Spleen (tissue), 7 donors: ENCODE data around the gene TGFA.

Source experiments
- CTCF ChIP-seq, 11 experiments: fragments of 200-600 bp in 7 of 11; fragments of 450-650 bp in 4 of 11; sonication (generic) in 4 of 11; IDR thresholded peaks in 8 of 11; conservative IDR thresholded peaks in 3 of 11; 1 replicate in 7 of 11; 2 replicates in 4 of 11; pipeline versions ENCODE4 v1.4.0 to v1.8.0; 2016 to 2021; ENCODE audit warnings: antibody characterized with exemption in 11 of 11, inconsistent platforms in 4 of 11, mild to moderate bottlenecking in 1 of 11
- POLR2A ChIP-seq, 3 donors: fragments of 450-650 bp; IDR thresholded peaks; one replicate each; pipeline ENCODE4 v1.5.1; 2017; ENCODE audit warnings: antibody characterized with exemption in 3 of 3, mild to moderate bottlenecking in 1 of 3
- POLR2AphosphoS5 ChIP-seq, 3 donors: sonication (generic); formaldehyde crosslinking; IDR thresholded peaks; one replicate each; pipeline ENCODE4 v1.5.1; 2017; ENCODE audit warnings: antibody characterized with exemption in 3 of 3
- donor health status: DM: no; HTN: no; CAD: no; lungs with moderate emphysema.
- donor health status: DM: no; HTN: no; CAD: no.
- donor health status: DM: no; HTN: no; CAD: no.

GRCh38 chr2:70561893-70562292 lies 8.3 kb upstream of the TGFA start:
- TF ChIP-seq CTCF (IDR thresholded peaks at IDR 0.05 in 8 of 11, conservative IDR thresholded peaks at IDR 0.05 in 3 of 11) (no peak), POLR2A (IDR thresholded peaks at IDR 0.05) (no peak), POLR2AphosphoS5 (IDR thresholded peaks at IDR 0.05) (no peak)
